KG1 (cell line): ENCODE measurements around the gene RASSF9.
A peak's percentile ranks its signal among the peaks of the same experiment; 100 is the strongest.

Source experiments
- DNase-seq: peaks from one replicate; lab custom pipeline; 2025; lab: John Stamatoyannopoulos, UW

Gene RASSF9

DNA sequence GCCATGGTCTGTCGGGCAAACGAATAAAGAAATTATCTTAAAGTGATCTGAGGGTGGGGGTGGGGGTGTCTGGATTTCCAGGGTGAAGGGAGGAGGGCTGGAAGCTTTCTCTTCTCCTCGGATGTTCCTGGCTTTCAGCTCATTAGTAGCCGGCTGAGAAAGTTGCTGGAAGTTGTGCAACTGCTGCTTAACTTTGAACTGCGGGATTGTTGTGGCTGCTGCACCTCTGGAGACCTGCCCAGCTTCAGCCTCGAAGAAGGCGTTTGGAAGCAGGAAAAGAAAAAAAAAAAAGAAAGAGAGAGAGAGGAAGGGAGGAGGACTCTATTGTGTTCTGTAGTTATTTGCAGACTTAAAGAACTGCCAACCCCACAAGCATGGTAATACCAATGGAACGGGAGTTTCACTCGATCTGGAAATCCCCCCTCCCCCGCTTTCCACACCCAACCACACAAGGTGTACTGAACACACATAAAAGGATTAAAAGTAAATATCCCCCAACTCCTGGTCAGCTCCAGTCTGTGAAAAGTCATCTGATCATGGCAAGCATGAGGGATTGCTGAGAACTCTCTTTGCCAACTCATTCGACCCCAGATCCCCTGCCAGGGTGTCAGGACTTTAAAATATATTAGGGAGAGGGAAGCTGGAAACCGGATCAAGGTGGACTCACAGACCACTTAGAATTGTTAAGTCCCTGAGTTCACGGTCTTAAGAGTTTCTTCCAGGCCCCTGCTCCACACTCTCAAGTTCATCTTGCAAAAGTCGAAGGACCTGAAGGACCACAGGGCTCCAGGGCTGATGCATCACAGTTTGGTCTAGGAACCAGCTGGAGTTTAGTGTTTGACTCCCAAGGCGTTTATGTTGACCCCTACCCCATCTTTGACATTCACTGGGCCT, at the start of gene RASSF9:
RASSF9 (minus strand) TSS at position 213 of the 894 bp plus-strand sequence; CDS start at position 5, 208 bp downstream.
- DNase-seq: no peak

DNA sequence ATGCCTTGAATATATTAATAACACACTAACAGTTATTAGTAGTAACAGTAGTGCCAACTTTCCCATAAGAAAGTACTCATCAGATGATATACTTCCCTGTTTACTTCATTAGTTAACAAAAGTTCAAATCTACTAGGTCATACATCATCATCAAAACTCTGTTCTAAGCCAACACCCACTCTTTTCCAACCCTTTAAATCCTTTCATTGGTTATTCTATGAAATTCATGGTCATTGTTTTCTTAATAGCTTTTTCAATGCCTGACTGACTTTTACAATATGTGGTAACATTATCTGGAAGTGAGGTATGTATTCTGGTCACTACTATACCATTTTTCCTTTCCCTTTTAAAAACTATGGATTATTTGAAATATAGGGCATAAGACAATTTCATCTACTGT, 47.6 kb upstream of the RASSF9 start:
- no peak for DNase-seq

DNA sequence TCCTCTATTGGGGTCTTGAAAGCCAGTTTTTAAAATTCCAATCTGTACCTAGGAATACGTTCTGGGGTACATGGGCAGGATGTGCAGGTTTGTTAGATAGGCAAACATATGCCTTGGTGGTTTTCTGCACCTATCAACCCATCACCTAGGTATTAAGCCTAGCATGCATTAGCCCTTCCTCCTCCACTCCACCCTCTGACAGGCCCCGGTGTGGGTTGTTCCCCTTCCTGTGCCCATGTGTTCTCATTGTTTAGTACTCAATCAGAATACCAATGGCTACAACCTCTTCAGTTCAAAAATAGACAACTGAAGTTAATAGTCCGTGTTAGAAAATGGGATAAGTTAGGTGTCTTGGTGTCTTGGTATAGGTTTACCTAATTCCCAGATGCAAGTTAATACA, 41.2 kb upstream of the RASSF9 start:
- DNase-seq: no peak

DNA sequence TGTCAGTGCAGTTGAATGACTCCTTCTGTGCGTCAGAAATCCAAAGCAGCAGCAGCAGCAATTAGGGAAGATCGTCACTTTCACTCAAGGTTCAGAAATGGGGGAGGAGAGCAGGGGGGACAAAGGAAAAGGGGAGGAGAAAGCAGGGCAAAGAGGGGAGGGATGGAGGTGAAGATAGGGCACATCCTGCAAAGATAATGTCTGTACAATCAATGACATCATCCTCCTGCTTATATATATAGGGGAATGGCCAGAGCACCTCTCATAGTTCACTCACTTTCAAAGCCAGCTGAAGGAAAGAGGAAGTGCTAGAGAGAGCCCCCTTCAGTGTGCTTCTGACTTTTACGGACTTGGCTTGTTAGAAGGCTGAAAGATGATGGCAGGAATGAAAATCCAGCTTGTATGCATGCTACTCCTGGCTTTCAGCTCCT, 37.8 kb upstream of the RASSF9 start, which contains the start of gene NTS:
NTS (plus strand) TSS at position 265 of the 431 bp plus-strand sequence; CDS start at position 374, 109 bp downstream.
- no peak for DNase-seq

DNA sequence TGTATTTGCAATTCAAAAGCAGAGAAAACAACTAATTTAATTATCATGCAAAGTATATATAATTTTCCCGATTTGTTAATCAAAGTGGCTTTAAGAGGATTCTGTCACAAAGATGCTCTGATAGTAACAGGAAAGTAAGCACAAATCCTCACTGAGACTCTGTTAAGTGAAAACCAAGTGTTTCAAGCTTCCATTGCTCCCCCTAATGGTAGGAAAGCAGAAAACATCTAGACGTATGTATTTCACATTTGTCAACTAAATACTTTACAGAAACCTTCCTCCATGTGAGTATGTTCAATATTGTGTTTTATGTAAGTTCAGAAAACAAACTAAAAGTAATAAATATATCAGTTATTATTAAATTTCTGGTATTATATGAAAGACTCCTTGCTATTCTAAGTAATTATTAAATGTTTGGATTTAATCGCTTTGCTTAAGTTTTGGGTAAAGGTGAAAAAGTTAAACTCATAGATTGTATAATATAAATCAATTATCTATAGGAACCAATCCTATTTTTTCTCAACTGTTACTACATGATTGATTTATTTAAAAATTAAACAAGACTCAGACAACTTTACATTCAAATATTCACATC, 36.4 kb upstream of the RASSF9 start:
- peak; percentile 17 for DNase-seq

DNA sequence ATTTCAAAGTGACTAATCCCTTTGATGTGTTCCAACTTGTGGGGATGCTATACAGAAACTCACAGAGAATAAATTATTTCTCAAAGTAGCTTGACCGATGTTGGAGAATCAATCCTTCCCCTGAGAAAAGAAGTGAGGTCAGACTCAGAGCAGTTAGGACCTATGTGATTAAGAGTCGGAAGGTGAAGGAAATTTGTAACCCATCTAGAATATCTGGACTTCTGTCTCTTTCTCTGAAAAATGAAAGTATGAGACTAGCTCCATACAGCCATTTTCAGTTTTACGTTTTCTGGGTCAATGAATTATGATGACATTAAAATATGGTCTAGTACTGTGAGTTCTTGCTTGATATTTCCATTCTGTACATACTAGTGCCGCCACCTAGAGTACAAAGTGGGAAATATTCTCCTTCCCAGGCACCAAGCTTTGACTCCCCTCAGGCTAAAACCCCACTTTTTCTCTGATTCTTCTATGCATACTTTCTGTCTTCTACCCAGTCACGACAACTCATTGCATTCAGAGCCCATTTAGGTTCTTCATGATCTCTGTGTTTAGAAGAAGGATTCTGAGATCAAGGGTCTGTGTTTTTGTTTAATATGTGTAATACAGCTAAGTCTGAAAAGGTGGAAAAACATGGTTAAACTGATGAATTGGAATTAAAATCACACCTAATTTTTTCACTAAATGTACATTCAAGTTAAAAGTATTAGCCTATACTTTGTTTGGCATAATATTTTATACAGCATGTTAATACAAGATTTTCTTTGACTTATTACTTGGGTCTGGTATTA, 31.0 kb upstream of the RASSF9 start:
- DNase-seq: peak; percentile 19

DNA sequence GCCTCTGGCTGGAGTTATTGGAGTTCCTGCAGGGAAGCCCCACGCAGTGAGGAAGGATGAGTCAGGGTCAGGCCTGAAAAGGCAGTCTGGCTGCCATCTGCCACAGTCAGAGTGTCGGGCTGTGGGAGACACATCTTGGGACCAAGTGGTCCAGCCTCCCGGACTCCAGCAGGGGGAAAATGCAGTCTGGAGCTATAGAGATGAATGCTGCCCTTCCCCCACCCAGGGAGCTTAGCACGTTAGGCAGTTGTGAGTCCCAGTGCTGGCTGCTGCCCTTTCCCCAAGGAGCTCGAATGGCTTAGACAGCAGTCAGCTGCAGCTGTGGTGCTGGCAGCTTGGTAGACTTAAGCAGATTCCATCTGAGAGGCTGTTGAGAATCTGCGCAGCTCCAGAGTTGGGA, 29.7 kb upstream of the RASSF9 start:
- DNase-seq: no peak

DNA sequence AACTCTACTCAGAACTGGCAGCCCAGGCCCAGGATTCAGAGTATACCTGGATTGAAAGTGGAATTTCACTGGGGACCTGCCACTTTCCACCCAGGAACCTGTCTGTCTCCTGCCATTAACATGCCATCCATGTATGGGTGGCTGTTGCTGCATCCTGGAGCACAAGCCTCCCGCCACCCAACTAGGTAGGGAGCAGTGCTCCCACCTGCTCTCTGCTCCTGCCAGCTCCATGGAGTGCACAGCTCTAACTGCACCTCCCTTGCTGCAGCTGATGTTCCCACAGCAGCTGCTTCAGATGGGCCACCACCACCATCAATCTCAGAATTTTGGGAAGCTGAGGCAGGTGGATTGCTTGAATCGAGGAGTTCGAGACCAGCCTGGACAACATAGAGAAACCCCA, 20.8 kb upstream of the RASSF9 start:
- no peak for DNase-seq

DNA sequence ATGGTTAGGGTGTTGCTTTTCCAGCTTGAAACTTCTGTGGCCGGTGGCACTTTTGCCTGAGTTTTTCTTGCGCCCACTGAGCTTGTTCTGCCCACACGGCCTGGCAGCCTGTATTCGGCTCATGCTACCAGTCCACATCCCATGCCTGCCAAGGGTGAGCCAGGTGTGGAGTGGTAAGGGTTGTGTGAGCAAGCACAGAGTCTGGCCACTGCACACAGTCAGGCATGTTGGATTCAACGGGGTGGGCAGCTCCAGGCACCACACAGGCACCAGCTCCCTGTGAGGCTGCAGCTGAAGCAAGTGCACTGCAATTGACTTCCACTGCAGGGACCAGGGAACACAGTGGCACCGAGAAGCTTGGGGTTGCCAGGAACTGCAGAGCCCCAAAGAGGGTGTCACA, 19.1 kb upstream of the RASSF9 start:
- no peak for DNase-seq

DNA sequence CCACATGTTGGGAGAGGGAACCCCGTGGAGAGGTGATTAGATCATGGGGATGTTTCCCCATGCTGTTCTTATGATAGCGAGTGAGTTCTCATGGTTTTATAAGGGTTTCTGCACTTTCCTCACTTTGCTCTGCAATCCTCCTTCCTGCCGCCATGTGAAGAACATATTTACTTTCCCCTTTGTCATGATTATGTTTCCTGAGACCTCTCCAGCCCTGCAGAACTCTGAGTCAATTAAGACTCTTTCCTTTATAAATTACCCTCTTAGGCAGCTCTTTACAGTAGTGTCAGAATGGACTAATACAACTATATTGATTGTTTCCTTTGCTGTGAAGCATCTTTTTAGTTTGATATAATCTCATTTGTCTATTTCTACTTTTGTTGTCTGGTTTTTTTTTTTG, 13.1 kb upstream of the RASSF9 start:
- DNase-seq: no peak

DNA sequence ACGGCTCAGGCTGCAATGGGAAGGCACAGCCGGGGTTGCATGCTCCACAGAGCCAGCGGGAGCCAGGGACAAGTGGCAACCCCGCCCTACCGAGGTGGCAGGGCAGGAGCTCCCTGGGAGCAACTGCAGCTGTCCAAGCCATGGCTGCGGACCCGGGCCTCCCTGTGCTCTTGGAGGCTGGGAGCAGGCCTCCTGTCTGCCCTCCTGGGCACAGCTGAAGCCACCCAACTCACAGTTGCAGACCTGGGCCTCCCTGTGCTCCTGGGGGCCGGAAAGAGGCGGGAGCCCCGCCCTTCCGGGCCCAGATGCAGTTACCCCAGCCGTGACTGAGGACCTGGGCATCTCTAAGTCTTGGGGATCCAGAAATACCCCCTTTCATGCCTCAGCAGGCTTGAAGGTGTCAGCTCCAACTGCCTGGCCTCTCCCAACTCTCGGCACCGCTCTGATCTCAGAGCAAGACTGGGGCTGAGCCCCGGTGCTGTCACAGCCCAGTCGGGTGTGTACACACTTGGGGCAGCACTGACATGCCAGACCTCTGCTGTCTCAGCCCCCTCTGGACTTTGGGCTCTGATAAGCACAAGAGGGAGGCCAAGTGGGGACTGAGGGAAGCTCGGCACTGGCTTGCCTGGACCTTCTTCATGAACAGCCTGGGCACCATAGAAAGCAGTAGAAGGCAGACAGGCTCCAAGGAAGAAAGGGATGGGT, 7.5 kb upstream of the RASSF9 start:
- no peak for DNase-seq

DNA sequence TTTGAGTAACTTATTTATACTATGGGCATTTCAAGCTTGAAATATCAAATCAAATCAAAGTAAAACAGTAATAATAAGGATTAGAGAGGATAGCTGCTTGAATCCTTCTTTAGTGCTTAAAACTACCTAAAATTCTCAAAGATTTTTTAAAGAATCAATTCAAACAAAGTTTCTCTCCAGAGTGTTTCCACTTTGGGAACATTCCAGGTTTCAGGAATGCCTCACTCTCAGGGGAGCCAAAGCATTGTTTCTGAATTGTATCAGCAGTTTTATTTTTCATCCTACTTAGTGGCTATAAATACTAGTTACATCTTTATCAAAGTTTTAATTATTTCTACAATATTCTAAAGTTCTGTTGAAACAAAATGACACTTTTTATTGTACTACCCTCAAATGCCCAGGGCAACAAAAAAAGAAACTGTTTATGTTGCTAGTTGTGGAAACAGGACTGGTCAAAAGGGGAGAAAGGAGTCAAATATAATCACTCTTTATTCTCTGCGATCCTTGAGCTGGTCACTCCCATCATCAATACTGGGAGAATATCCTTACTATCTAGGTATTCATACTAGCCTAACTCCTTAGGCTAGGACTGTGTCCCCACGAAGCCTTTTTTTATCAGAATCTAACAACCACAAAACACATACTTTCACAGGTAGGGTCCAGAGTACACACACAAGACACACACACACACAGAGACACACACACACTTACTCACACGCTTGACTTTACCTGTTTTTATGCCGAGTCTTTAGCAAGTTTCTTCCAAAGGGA, 598 bp downstream of the RASSF9 start:
- no peak for DNase-seq

DNA sequence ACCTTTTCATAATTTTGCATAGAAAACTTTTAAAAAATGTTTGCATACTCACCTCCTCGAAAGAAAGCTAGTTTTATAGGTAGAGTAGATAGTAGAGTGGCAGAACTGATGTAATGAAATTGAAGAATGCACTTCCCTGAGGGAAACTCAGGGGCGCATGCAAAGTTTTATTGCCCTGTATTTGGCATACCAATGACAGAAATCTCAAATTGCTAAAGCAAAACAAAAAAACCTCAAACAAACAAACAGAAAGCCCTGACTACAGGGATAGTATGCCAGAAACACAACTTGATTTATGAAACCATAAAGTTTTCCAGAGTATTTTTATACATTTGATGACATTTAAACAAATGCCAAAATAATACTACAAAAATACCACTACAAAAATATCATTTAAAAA, 1.8 kb downstream of the RASSF9 start:
- DNase-seq: no peak

DNA sequence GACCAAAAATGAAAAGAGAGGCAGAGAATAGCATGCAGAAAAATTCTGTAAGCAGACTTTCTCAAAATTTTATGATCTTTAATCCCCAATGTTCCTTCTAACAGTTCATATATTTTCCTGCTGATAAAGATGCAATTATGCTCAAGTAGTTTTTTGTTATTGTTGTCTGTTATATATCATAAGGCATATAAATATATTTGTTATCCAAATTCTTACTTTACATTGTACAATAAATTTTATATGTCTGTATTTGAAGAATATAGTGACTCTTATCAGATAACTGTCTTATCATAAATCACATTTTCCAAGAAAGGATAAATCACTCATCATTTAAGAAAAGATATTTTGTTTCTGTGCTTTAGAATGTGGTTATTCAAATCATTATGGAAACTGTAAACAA, 2.6 kb downstream of the RASSF9 start:
- DNase-seq: no peak

DNA sequence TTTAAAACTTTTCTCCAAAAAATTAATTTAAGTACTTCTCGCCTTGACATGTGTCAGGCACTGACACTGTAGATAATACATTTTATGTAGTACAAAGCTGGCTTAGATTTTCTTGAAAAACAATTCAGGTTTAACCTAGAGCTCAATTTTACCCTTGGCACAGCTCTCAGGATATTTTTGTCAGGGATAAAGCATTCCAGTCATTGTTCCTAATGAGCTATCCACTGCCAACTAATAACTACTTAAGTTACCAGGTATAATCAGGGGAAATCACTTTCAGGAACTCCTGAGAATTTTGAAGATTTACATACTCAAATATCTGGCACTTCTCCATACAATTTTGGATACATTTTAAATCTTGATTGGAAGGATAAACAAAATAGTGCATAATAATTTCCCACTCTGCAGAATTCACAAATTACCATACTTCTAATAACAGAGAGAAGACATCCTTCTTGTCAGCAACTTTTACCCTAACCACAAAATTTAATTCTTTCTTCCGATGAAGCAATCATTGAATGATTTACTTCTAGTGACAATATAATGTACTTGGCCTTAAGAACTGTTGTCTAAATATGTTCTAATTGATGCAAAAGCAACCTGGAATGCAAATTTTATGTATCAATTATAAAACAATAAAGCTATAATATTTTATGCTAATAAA, 4.8 kb downstream of the RASSF9 start:
- no peak for DNase-seq

DNA sequence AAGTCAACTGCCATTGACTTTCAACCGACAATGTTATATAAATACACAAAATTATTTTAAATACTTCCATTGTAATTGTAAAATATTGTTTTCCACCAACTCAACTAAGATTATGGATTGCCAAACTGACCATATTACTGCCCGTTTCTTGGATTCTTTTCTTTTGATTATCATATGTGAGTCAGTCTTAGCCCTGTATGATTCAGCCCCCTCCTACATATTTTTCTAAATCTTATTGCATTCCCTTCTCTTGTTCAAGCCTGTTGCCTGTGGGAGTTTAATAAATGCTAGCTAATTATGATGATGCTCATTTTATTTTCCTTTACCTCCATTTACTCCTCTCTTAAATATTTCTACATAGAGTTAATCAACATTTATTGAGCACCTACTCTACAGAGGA, 6.8 kb downstream of the RASSF9 start:
- no peak for DNase-seq

DNA sequence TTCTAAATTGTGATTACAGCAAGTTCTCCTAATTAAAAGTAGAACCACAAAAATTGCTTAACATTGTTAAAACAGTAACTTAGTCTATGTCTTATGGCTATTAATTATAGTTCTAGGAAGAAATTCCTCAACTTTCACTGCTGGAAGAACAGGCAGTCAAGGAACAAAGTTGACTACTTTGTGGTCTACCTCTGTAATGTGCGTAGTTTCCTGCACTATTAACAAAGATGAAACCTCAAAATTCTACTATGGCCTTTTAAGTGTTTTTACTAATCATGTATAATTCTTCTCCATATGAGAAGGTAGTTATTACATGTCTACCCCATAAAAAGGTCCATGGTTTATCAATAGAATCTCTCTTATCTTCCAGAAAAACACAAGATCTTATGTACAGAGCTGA, 7.6 kb downstream of the RASSF9 start:
- DNase-seq: no peak

DNA sequence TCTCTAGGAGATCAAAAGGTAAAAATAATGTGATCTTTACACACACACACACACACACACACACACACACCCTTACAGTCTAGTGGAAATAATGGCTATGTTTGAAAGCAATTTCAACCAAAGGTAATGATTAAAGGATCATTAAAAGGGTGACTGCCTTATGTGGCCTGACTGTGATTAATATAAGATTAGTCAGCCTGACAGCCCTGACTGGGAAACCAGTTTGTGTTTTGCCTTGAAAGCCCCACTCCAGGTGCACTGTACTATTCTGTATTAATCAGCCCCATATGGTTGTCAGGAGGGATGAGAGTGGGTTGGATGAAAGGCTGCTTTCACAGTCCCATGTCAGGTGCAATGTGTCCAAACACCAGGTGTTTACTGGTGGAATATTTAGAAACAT, 10.5 kb downstream of the RASSF9 start:
- no peak for DNase-seq

DNA sequence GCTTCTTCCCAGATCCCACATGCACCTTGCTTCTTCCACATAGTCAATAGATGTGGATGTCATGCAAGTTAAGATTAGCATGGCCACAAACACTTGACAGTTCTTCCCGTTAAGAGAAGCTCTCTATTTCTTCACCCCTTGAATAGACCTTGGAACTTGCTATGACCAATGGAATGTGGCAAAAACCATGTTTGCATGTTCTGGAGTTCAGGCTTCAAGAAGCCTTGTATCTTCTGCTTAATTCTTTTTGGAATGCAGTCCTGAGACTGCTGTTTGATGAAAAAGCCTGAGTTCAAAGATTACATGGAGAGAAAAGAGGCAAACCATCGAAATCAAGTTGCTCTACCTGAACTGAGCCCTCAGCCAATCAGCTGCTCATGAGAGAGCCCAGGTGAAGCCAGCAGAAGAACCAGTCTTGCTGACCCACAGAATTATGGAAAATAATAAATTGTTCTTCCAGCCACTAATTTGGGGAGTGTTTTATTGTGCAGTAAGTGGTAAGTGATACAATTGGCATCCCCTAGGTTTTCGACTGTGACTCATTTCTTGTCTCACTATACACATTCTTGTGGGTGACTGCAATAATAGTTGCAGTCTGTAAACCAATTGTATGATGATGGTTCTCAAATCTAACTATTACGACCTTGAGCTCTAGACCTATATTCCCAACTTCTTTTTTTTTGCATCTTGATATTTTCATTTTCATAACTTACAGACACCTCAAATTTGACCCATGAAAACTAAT, 12.6 kb downstream of the RASSF9 start:
- no peak for DNase-seq

DNA sequence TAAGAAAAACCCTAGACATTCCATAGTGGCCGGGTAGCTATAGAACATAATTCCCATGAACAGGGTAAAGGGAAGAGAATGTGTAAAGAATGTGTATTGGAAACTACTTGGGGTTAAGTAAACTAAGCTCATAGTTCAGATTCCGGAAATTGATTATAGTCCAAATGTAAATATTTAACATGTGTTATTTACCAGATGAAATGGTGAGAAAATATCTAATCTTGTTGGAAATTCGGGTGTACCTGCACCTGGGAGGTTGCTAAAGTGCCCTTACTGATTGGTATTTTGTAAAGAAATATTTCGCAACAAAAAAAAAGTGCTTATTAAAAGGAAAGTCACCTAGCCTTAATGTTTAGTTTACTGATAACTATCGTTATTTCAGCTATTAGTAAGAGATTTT, 14.4 kb downstream of the RASSF9 start:
- DNase-seq: no peak
